PC-9 (cell line): ENCODE measurements around the gene C2orf15.

Experiments used
- CTCF ChIP-seq: fragments of 200-600 bp; sonication (generic); conservative IDR thresholded peaks from 2 replicates; pipeline ENCODE4 v1.6.1; 2017; ENCODE audit warnings: mixed run types, antibody characterized with exemption, mild to moderate bottlenecking, moderate library complexity
- EZH2 ChIP-seq: fragments of 200-600 bp; sonication (generic); IDR thresholded peaks from 2 replicates; pipeline ENCODE4 v1.8.0; 2017; ENCODE audit warnings: antibody characterized with exemption, low read depth

GRCh38 chr2:99154643-99155536, 13.4 kb downstream of the C2orf15 start, which contains the start of the genes LIPT1 and TSGA10:
- TF ChIP-seq CTCF (peak; percentile 50), EZH2 (no peak)
